Measurements from ENCODE around the gene ACKR4. TPM values are rescaled to one million over a fixed set of nuclear protein-coding genes. Genes with fewer than 3 reads are reported as not detected.

The ACKR4 gene
- total RNA-seq, 1 experiment from 2014 or later: not detected

- ChIA-PET POLR2A (no interaction called here), CTCF (no interaction called here)
- Mint-ChIP-seq H3K4me3 (no peak overlapping the region), H3K36me3 (peaks cover 2% of the 10 kb centered on the region; the same call in 1 of the 2 replicates), H3K9me3 (no peaks in the 10 kb centered on the region), H3K27ac (no peak overlapping the region), H3K27me3 (ENCODE audit: low read depth) (no peaks in the 10 kb centered on the region), H3K4me1 (peaks cover 21% of the 10 kb centered on the region)
- ATAC-seq: no peak
- TF ChIP-seq ATF6 (CRISPR knock-in tag; IDR thresholded peaks at IDR 0.05) (no peak), JUN (CRISPR knock-in tag; IDR thresholded peaks at IDR 0.05) (no peak), ZNF121 (CRISPR knock-in tag; IDR thresholded peaks at IDR 0.05) (no peak), SOX15 (CRISPR knock-in tag; IDR thresholded peaks at IDR 0.05) (no peak), MYBL2 (CRISPR knock-in tag; IDR thresholded peaks at IDR 0.05) (no peak), NFATC4 (CRISPR knock-in tag; IDR thresholded peaks at IDR 0.05) (no peak), GTF2I (CRISPR knock-in tag; conservative IDR thresholded peaks at IDR 0.05) (no peak), PREB (CRISPR knock-in tag; IDR thresholded peaks at IDR 0.05; ENCODE audit: borderline replicate concordance) (no peak), ZNF416 (CRISPR knock-in tag; IDR thresholded peaks at IDR 0.05) (no peak), ZNF532 (CRISPR knock-in tag; IDR thresholded peaks at IDR 0.05; ENCODE audit: borderline replicate concordance) (no peak), AR (CRISPR knock-in tag; IDR thresholded peaks at IDR 0.05) (no peak), IRF2 (CRISPR knock-in tag; IDR thresholded peaks at IDR 0.05; ENCODE audit: borderline replicate concordance, low read depth) (no peak), ZSCAN18 (CRISPR knock-in tag; IDR thresholded peaks at IDR 0.05) (no peak), TP53 (CRISPR knock-in tag; IDR thresholded peaks at IDR 0.05) (no peak), ZNF281 (CRISPR knock-in tag; IDR thresholded peaks at IDR 0.05) (no peak), SMAD3 (CRISPR knock-in tag; IDR thresholded peaks at IDR 0.05; ENCODE audit: borderline replicate concordance) (no peak)
- no peak for DNase-seq (ENCODE audit: low spot score)
Observed at GRCh38 chr3:132629928-132630327, 32.9 kb downstream of the ACKR4 start.
